ENCODE data around the gene CPNE8. TPM values are rescaled to one million over a fixed set of nuclear protein-coding genes. Genes with fewer than 3 reads are reported as not detected.

CPNE8 gene
- total and polyA plus RNA-seq, 2 of the 4 experiments (the other 2 are of a cell fraction) = not detected

GRCh38 chr12:38880288-38880687 is 25.1 kb downstream of the CPNE8 start:
- Histone ChIP-seq H2BK20ac (ENCODE audit: low read depth, low read length) (no peak overlapping the region), H3K56ac (ENCODE audit: extremely low read depth, insufficient read depth, low read length) (no peak overlapping the region), H3K27ac (ENCODE audit: insufficient read depth, low read length) (no peak overlapping the region), H3K18ac (ENCODE audit: low read depth, low read length) (no peak overlapping the region), H2BK120ac (ENCODE audit: low read depth, low read length) (no peak overlapping the region), H3K9me1 (ENCODE audit: insufficient read depth, low read length) (no peaks in the 10 kb centered on the region), H2BK15ac (ENCODE audit: low read depth, low read length) (no peak overlapping the region), H3K23ac (ENCODE audit: low read depth, low read length) (no peak overlapping the region), H3K4ac (ENCODE audit: low read depth, low read length) (no peak overlapping the region), H4K8ac (ENCODE audit: low read depth in 2 of 2, low read length in 2 of 2) (no peak overlapping the region), H2BK5ac (ENCODE audit: low read depth, low read length, poor library complexity, severe bottlenecking) (no peak overlapping the region), H4K91ac (ENCODE audit: insufficient read depth, low read depth, low read length) (no peak overlapping the region), H3K9ac (ENCODE audit: low read depth, low read length) (no peak overlapping the region), H3K4me2 (ENCODE audit: low read depth, low read length) (no peak overlapping the region), H3K4me3 (ENCODE audit: insufficient read depth, low read depth, low read length) (no peak overlapping the region), H4K20me1 (ENCODE audit: insufficient read depth, low read length) (no peaks in the 10 kb centered on the region), H3K9me3 (ENCODE audit: control insufficient read depth, insufficient read depth, low read length) (peaks cover 7% of the 10 kb centered on the region), H2AK9ac (replicated peaks; ENCODE audit: low read depth, low read length, poor library complexity) (no peak overlapping the region), H2AFZ (replicated peaks; ENCODE audit: low read length, poor library complexity) (no peak overlapping the region), H3K79me1 (ENCODE audit: low read depth in 1 of 2, low read length in 2 of 2) (no peaks in the 10 kb centered on the region), H2AK5ac (ENCODE audit: low read depth, low read length) (no peak overlapping the region), H4K5ac (ENCODE audit: low read depth, low read length) (no peak overlapping the region), H3K27me3 (ENCODE audit: control insufficient read depth, insufficient read depth, low read length) (no peaks in the 10 kb centered on the region), H3K14ac (replicated peaks; ENCODE audit: low read depth, low read length) (no peak overlapping the region), H3K4me1 (ENCODE audit: control insufficient read depth, insufficient read depth, low read length) (no peaks in the 10 kb centered on the region), H3K36me3 (ENCODE audit: control insufficient read depth, insufficient read depth, low read length) (no peaks in the 10 kb centered on the region)
- intact Hi-C loops (cut with micrococcal nuclease) (no loop called here), dilution Hi-C loops (cut with HindIII; ENCODE audit: low sequenced_read_pairs, unreplicated experiment) (no loop called here), in situ Hi-C loops (cut with MboI; ENCODE audit: low sequenced_read_pairs) (no loop called here)
- POLR2A ChIA-PET (ENCODE audit: unreplicated experiment) = no interaction called here
- no TSS peak for BruUV-seq (replicated peaks)
- TF ChIP-seq, protein P1, sequence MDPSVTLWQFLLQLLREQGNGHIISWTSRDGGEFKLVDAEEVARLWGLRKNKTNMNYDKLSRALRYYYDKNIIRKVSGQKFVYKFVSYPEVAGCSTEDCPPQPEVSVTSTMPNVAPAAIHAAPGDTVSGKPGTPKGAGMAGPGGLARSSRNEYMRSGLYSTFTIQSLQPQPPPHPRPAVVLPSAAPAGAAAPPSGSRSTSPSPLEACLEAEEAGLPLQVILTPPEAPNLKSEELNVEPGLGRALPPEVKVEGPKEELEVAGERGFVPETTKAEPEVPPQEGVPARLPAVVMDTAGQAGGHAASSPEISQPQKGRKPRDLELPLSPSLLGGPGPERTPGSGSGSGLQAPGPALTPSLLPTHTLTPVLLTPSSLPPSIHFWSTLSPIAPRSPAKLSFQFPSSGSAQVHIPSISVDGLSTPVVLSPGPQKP (IDR thresholded peaks at IDR 0.05; ENCODE audit: borderline replicate concordance, low read depth, low read length) = no peak
- no peak for TF ChIP-seq SMC3 (IDR thresholded peaks at IDR 0.05; ENCODE audit: low read depth, low read length)
- no peak for TF ChIP-seq MXI1 (IDR thresholded peaks at IDR 0.05; ENCODE audit: borderline replicate concordance, low read depth, low read length)
- TF ChIP-seq RFX5 (IDR thresholded peaks at IDR 0.05; ENCODE audit: low read depth, low read length) = no peak
- TF ChIP-seq FOS (IDR thresholded peaks at IDR 0.05; ENCODE audit: low read depth, low read length) = no peak
- TF ChIP-seq BHLHE40 (IDR thresholded peaks at IDR 0.05; ENCODE audit: low read depth, low read length) = no peak
- no peak for TF ChIP-seq NFE2L2 (IDR thresholded peaks at IDR 0.05; ENCODE audit: low read depth, low read length)
- no peak for TF ChIP-seq CHD1 (IDR thresholded peaks at IDR 0.05; ENCODE audit: low read depth, low read length)
- no peak for TF ChIP-seq POLR2A (IDR thresholded peaks at IDR 0.05; ENCODE audit: low read depth, low read length)
- no peak for TF ChIP-seq MAFK (IDR thresholded peaks at IDR 0.05; ENCODE audit: low read depth, low read length)
- no peak for TF ChIP-seq RAD21 (IDR thresholded peaks at IDR 0.05; ENCODE audit: low read length)
- no peak for TF ChIP-seq MAZ (IDR thresholded peaks at IDR 0.05; ENCODE audit: borderline replicate concordance, low read depth, low read length)
- TF ChIP-seq CEBPB (IDR thresholded peaks at IDR 0.05; ENCODE audit: low read depth, low read length) = no peak
- no peak for TF ChIP-seq RCOR1 (IDR thresholded peaks at IDR 0.05; ENCODE audit: insufficient replicate concordance, low read length)
- TF ChIP-seq, protein P2, sequence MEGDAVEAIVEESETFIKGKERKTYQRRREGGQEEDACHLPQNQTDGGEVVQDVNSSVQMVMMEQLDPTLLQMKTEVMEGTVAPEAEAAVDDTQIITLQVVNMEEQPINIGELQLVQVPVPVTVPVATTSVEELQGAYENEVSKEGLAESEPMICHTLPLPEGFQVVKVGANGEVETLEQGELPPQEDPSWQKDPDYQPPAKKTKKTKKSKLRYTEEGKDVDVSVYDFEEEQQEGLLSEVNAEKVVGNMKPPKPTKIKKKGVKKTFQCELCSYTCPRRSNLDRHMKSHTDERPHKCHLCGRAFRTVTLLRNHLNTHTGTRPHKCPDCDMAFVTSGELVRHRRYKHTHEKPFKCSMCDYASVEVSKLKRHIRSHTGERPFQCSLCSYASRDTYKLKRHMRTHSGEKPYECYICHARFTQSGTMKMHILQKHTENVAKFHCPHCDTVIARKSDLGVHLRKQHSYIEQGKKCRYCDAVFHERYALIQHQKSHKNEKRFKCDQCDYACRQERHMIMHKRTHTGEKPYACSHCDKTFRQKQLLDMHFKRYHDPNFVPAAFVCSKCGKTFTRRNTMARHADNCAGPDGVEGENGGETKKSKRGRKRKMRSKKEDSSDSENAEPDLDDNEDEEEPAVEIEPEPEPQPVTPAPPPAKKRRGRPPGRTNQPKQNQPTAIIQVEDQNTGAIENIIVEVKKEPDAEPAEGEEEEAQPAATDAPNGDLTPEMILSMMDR (conservative IDR thresholded peaks at IDR 0.05; ENCODE audit: low read depth, low read length) = no peak
- no peak for TF ChIP-seq USF2 (IDR thresholded peaks at IDR 0.05; ENCODE audit: low read depth, low read length)
- DNase-seq (no peak), ATAC-seq (ENCODE audit: low read depth) (no peak)
- no CpG with 5 or more reads among the region's 3 CpGs for WGBS, 2 experiments (ENCODE audit: extremely low coverage in 2 of 2, insufficient read length in 1 of 2)
- CTCF ChIA-PET = no interaction called here
